ENCODE results near the gene ACKR2.

- TF ChIP-seq CTCF (IDR thresholded peaks at IDR 0.05) (no peak), POLR2AphosphoS5 (IDR thresholded peaks at IDR 0.05) (no peak), POLR2A (IDR thresholded peaks at IDR 0.05) (no peak)
Measured at GRCh38 chr3:42823351-42823750, 14.1 kb downstream of the ACKR2 start.
